Dermis blood vessel endothelial cell (primary cell): Measurements from ENCODE around the gene FTMT. TPM values are rescaled to one million over a fixed set of nuclear protein-coding genes. Genes with fewer than 3 reads are reported as not detected.

Experiments used
- total RNA-seq: library from RNA; depleted of rRNA; stranded (reverse); fragments of >200 nt; gene quantifications from 2 replicates; pipeline ENCODE4 v1.2.3, GENCODE V29; 2014

Gene FTMT
- total RNA-seq, 1 donor from 2014 or later: not detected

Other genes with a start within 250 kb of the FTMT start
- 25.4 and 27.4 TPM in 2 replicates for gene SRFBP1, start 110.1 kb downstream of the FTMT start, total RNA-seq
- 88.2 and 100 TPM in 2 replicates for gene LOX, start 226.4 kb downstream of the FTMT start, total RNA-seq